Neural cell (in vitro differentiated cells): ENCODE measurements around the gene PHF12. TPM values are rescaled to one million over a fixed set of nuclear protein-coding genes. Genes with fewer than 3 reads are reported as not detected.

ENCODE experiments used
- H2AFZ ChIP-seq: fragments of 200-600, 300-800 bp; sonication (generic), shearing (Covaris generic); 2 replicates; pipeline ENCODE4 v1.6.0; 2014; ENCODE audit warnings: low read depth, mild to moderate bottlenecking, antibody characterized with exemption, low read length, moderate library complexity
- H3F3A ChIP-seq: fragments of 200-600 bp; shearing (Covaris generic); 2 replicates; pipeline ENCODE4 v1.6.1; 2016; ENCODE audit warnings: mild to moderate bottlenecking, moderate library complexity, mixed read lengths, antibody characterized with exemption, low read length; ENCODE audit not compliant: insufficient read depth, poor library complexity, severe bottlenecking
- H3K27ac ChIP-seq: fragments of 200-600, 300-800 bp; sonication (generic), shearing (Covaris generic); 2 replicates; pipeline ENCODE4 v1.5.1; 2014; ENCODE audit warnings: mild to moderate bottlenecking, low read length, moderate library complexity
- H3K27me3 ChIP-seq: fragments of 300-800, 200-600 bp; sonication (generic), shearing (Covaris generic); 2 replicates; pipeline ENCODE4 v1.6.0; 2014; ENCODE audit warnings: mild to moderate bottlenecking, low read depth, low read length, moderate library complexity; ENCODE audit not compliant: insufficient read depth
- H3K36me3 ChIP-seq: fragments of 300-800, 200-600 bp; sonication (generic), shearing (Covaris generic); 2 replicates; pipeline ENCODE4 v1.5.1; 2014; ENCODE audit warnings: mild to moderate bottlenecking, antibody characterized with exemption, low read length, moderate library complexity; ENCODE audit not compliant: insufficient read depth
- H3K4me2 ChIP-seq: fragments of 300-800, 200-600 bp; sonication (generic), shearing (Covaris generic); 2 replicates; pipeline ENCODE4 v1.6.0; 2014; ENCODE audit warnings: mild to moderate bottlenecking, low read length
- H3K4me3 ChIP-seq: fragments of 300-800, 200-600 bp; sonication (generic), shearing (Covaris generic); 2 replicates; pipeline ENCODE4 v1.5.1; 2014; ENCODE audit warnings: mild to moderate bottlenecking, low read length, moderate library complexity
- H3K79me2 ChIP-seq: fragments of 200-600 bp; shearing (Covaris generic); replicated peaks from 2 replicates; pipeline ENCODE4 v1.6.0; 2014; ENCODE audit warnings: mild to moderate bottlenecking, low read length, moderate library complexity; ENCODE audit not compliant: insufficient read depth
- H3K9ac ChIP-seq: fragments of 300-800, 200-600 bp; sonication (generic), shearing (Covaris generic); 2 replicates; pipeline ENCODE4 v1.6.1; 2016; ENCODE audit warnings: mild to moderate bottlenecking, low read length, mixed read lengths
- H3K9me2 ChIP-seq: fragments of 200-600 bp; shearing (Covaris generic); 2 replicates; pipeline ENCODE4 v1.6.1; 2016; ENCODE audit warnings: mild to moderate bottlenecking, low read length, mixed read lengths; ENCODE audit not compliant: insufficient read depth
- H3K9me3 ChIP-seq: fragments of 200-600, 300-800 bp; sonication (generic), shearing (Covaris generic); 2 replicates; pipeline ENCODE4 v1.6.1; 2016; ENCODE audit warnings: mild to moderate bottlenecking, mixed run types, low read length, moderate library complexity, mixed read lengths
- H4K20me1 ChIP-seq: fragments of 200-600 bp; shearing (Covaris generic); 2 replicates; pipeline ENCODE4 v1.6.1; 2016; ENCODE audit warnings: mild to moderate bottlenecking, mixed run types; ENCODE audit not compliant: insufficient read depth
- CTCF ChIP-seq: fragments of 450-650 bp; IDR thresholded peaks from 2 replicates; pipeline ENCODE4 v1.5.1; 2014; ENCODE audit warnings: antibody characterized with exemption, mild to moderate bottlenecking, moderate library complexity; ENCODE audit not compliant: poor library complexity, severe bottlenecking
- EP300 ChIP-seq: fragments of 450-650 bp; conservative IDR thresholded peaks from 2 replicates; pipeline ENCODE4 v1.6.1; 2014; ENCODE audit warnings: antibody characterized with exemption, mild to moderate bottlenecking, moderate library complexity; ENCODE audit not compliant: poor library complexity, severe bottlenecking
- EZH2 ChIP-seq: fragments of 200-600, 300-800 bp; shearing (Covaris generic), sonication (generic); IDR thresholded peaks from 2 replicates; pipeline ENCODE4 v1.6.1; 2014; ENCODE audit warnings: antibody characterized with exemption, low read length, borderline replicate concordance, mild to moderate bottlenecking; ENCODE audit not compliant: insufficient read depth, poor library complexity, severe bottlenecking
- MXI1 ChIP-seq: fragments of 450-650 bp; conservative IDR thresholded peaks from 2 replicates; pipeline ENCODE4 v1.6.1; 2014; ENCODE audit warnings: antibody characterized with exemption, mild to moderate bottlenecking; ENCODE audit not compliant: poor library complexity, severe bottlenecking
- POLR2AphosphoS5 ChIP-seq: IDR thresholded peaks from 2 replicates; pipeline ENCODE4 v1.6.1; 2012
- RAD21 ChIP-seq: fragments of 450-650 bp; conservative IDR thresholded peaks from 2 replicates; pipeline ENCODE4 v1.6.1; 2014; ENCODE audit warnings: antibody characterized with exemption, mild to moderate bottlenecking, moderate library complexity
- REST ChIP-seq: IDR thresholded peaks from 2 replicates; pipeline ENCODE4 v1.6.1; 2012; ENCODE audit warnings: borderline replicate concordance
- SMC3 ChIP-seq: fragments of 450-650 bp; conservative IDR thresholded peaks from 2 replicates; pipeline ENCODE4 v1.6.1; 2014; ENCODE audit warnings: antibody characterized with exemption, mild to moderate bottlenecking, moderate library complexity; ENCODE audit not compliant: poor library complexity
- TAF1 ChIP-seq: IDR thresholded peaks from 2 replicates; pipeline ENCODE4 v1.6.1; 2012; ENCODE audit warnings: low read depth
- polyA plus RNA-seq: library from polyadenylated mRNA; depleted of rRNA; stranded (reverse); fragments of >200 nt; gene quantifications from 2 replicates; pipeline ENCODE4 v1.2.3, GENCODE V29; 2014

The PHF12 gene
- polyA plus RNA-seq, 1 donor from 2014 or later, result 10.4 TPM

GRCh38 chr17:28863953-28864352, 87.4 kb downstream of the PHF12 start:
- H4K20me1 ChIP-seq, result no peaks in the 10 kb centered on the region
- no peaks in the 10 kb centered on the region for H3K9me3 ChIP-seq
- H3K36me3 ChIP-seq, result no peaks in the 10 kb centered on the region
- TF ChIP-seq RAD21 (no peak), EP300 (no peak), POLR2AphosphoS5 (no peak), CTCF (no peak), SMC3 (no peak), TAF1 (no peak), EZH2 (no peak), MXI1 (no peak), REST (no peak)
- no peak overlapping the region for H3K9ac ChIP-seq
- H3K4me3 ChIP-seq, result no peak overlapping the region
- no peak overlapping the region for H2AFZ ChIP-seq
- no peak overlapping the region for H3K4me2 ChIP-seq
- H3K27ac ChIP-seq, result no peak overlapping the region
- H3K79me2 ChIP-seq, result no peaks in the 10 kb centered on the region
- no peaks in the 10 kb centered on the region for H3K27me3 ChIP-seq
- no peaks in the 10 kb centered on the region for H3F3A ChIP-seq
- H3K9me2 ChIP-seq, result no peaks in the 10 kb centered on the region

- Histone ChIP-seq H3K9me2 (no peaks in the 10 kb centered on the region), H3K4me2 (no peak overlapping the region), H4K20me1 (no peaks in the 10 kb centered on the region), H3K9ac (no peak overlapping the region), H2AFZ (no peak overlapping the region), H3K27me3 (no peaks in the 10 kb centered on the region), H3K79me2 (no peaks in the 10 kb centered on the region), H3F3A (no peaks in the 10 kb centered on the region), H3K9me3 (no peaks in the 10 kb centered on the region), H3K4me3 (no peak overlapping the region), H3K36me3 (no peaks in the 10 kb centered on the region), H3K27ac (no peak overlapping the region)
- no peak for TF ChIP-seq REST
- no peak for TF ChIP-seq EP300
- no peak for TF ChIP-seq TAF1
- TF ChIP-seq RAD21, result no peak
- TF ChIP-seq EZH2, result no peak
These were observed 88.8 kb downstream of the PHF12 start for GRCh38 chr17:28862561-28862960.
